Vagina (tissue), 2 donors: ENCODE measurements around the gene IFT43. TPM values are rescaled to one million over a fixed set of nuclear protein-coding genes. Genes with fewer than 3 reads are reported as not detected.

Source experiments
- DNase-seq, 2 donors: peaks; one replicate each; pipeline ENCODE4 v3.0.0-alpha.2; 2017; ENCODE audit errors: extremely low spot score in 2 of 2
- H3K27ac ChIP-seq: fragments of 200-600 bp; sonication (generic); one replicate; pipeline ENCODE4 v1.5.1; 2019
- H3K27me3 ChIP-seq: fragments of 200-600 bp; sonication (generic); one replicate; pipeline ENCODE4 v1.5.1; 2019
- H3K36me3 ChIP-seq, 2 donors: fragments of 200-600 bp; sonication (generic); one replicate each; pipeline ENCODE4 v1.5.1; 2017 to 2019
- H3K4me1 ChIP-seq: fragments of 200-600 bp; sonication (generic); one replicate; pipeline ENCODE4 v1.5.1; 2019
- H3K4me3 ChIP-seq, 2 donors: fragments of 200-600 bp; sonication (generic); 1 replicate in 1 of 2; 2 replicates in 1 of 2; pipeline ENCODE4 v1.5.1; 2016 to 2019
- H3K9me3 ChIP-seq: fragments of 200-600 bp; sonication (generic); one replicate; pipeline ENCODE4 v1.5.1; 2019
- POLR2A ChIP-seq, 2 donors: fragments of 450-650 bp; IDR thresholded peaks; one replicate each; pipeline ENCODE4 v1.6.1; 2017; ENCODE audit warnings: antibody characterized with exemption in 2 of 2, mild to moderate bottlenecking in 2 of 2, moderate library complexity in 2 of 2
- POLR2AphosphoS5 ChIP-seq, 2 donors: sonication (generic); formaldehyde crosslinking; IDR thresholded peaks; one replicate each; pipeline ENCODE4 v1.9.0; 2017; ENCODE audit warnings: antibody characterized with exemption in 2 of 2, mild to moderate bottlenecking in 2 of 2, low read depth in 1 of 2; ENCODE audit not compliant: insufficient read depth in 1 of 2
- intact Hi-C: fragments of 100-400 bp; cut with DNase I; formaldehyde crosslinking; loops from one replicate; pipeline ENCODE4 v1.15.1; 2023
- total RNA-seq: library from RNA; depleted of rRNA; stranded (reverse); fragments of >200 nt; gene quantifications from one replicate; pipeline ENCODE4 v1.2.3, GENCODE V29; 2016
- TF ChIP-seq, protein P1 (sequence below), 3 experiments: fragments of 450-650 bp in 2 of 3; fragments of 200-600 bp in 1 of 3; sonication (generic) in 1 of 3; IDR thresholded peaks; one replicate each; pipeline ENCODE4 v1.5.1; 2017 to 2019; ENCODE audit warnings: antibody characterized with exemption in 3 of 3, mild to moderate bottlenecking in 2 of 3, moderate library complexity in 2 of 3

The IFT43 gene
- total RNA-seq, 1 donor from 2014 or later, result 47.4 TPM

DNA sequence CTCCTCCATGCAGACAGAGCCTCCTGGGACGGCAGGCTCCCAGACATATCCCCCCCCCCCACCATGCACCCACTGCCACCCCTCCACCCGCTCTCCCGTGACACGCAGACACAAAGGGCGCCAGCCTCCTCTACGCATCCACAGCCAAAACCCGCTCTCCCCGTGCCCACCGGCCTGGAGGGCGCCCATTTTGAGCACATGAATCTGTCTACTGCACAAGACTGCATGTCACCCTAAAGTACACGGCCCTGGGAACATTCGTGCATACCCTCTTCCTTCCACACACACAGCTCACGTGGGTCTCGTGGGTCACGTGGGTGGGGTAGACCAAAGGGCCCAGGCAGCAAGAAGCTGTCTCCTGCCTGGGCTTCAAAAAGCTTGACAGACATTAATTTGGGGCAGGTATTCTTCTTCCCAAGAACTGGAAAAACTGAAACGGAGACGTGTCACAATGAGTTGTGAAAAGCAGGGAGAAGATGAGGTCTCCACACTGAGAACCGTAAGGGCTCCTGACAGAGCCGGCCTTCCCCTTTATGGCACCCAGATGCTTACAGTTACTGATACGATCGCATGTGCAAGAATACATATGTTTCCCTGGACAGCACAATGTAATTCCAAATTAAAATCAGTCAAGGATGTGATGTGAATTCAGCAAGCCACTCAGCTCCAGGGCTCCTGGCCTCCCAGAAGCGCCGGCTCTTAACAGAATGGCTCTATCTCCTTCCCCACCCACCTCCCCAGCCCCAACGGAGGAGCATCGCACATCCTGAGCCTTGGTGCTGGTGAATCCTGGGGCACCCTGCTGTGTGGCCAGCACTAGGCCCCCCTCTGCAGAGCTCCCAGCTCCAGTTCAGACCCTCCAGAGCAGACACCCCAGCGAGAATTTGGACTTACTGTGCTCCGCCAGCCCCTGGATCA, 5.7 kb upstream of the IFT43 start:
- peak overlapping the region; percentile 67 to 91 for H3K4me3 ChIP-seq
- intact Hi-C loops, result loop anchor here (5.0 to 10.0 kb wide), 3 partner anchors 75 to 268 kb away; no protein-coding TSS in a partner anchor
- DNase-seq, result no peak

DNA sequence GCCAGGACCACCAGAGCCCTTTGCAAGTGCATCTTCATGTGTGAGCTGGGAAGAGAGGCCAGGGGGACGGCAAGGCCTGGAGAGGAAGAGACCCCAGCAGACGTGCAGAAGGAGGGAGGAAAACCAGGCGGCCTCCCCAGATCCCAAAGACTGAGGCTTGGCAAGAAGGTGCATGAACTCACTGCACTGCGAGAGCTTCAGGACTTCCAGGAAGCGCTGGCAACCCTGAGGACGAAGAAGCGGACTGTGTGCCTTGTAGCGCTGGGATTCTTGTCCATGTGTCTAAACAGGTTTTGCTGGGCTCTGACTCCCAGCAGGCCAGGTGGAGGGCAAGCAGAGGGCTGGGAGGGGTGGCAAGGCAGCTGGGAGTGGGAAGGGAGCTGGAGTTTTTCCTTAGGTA, 4.7 kb upstream of the IFT43 start:
- Histone ChIP-seq H3K9me3 (no peaks in the 10 kb centered on the region), H3K4me1 (peaks cover 57% of the 10 kb centered on the region), H3K4me3 (peak overlapping the region; percentile 67 to 91), H3K27ac (peak overlapping the region; percentile 95), H3K36me3 (no peaks in the 10 kb centered on the region), H3K27me3 (no peaks in the 10 kb centered on the region)
- intact Hi-C loops, result loop anchor here (5.0 to 10.0 kb wide), 2 partner anchors 186 to 269 kb away; no protein-coding TSS in a partner anchor
- TF ChIP-seq POLR2A (IDR thresholded peaks at IDR 0.05) (no peak), POLR2AphosphoS5 (IDR thresholded peaks at IDR 0.05; ENCODE audit: insufficient read depth in 1 of 2, low read depth in 1 of 2) (no peak)
- TF ChIP-seq, protein P1, sequence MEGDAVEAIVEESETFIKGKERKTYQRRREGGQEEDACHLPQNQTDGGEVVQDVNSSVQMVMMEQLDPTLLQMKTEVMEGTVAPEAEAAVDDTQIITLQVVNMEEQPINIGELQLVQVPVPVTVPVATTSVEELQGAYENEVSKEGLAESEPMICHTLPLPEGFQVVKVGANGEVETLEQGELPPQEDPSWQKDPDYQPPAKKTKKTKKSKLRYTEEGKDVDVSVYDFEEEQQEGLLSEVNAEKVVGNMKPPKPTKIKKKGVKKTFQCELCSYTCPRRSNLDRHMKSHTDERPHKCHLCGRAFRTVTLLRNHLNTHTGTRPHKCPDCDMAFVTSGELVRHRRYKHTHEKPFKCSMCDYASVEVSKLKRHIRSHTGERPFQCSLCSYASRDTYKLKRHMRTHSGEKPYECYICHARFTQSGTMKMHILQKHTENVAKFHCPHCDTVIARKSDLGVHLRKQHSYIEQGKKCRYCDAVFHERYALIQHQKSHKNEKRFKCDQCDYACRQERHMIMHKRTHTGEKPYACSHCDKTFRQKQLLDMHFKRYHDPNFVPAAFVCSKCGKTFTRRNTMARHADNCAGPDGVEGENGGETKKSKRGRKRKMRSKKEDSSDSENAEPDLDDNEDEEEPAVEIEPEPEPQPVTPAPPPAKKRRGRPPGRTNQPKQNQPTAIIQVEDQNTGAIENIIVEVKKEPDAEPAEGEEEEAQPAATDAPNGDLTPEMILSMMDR (IDR thresholded peaks at IDR 0.05), result no peak
- DNase-seq, result no peak

More for the DNA sequence above, 5.7 kb upstream of the IFT43 start:
- H3K4me1 ChIP-seq, result peaks cover 57% of the 10 kb centered on the region
- no peaks in the 10 kb centered on the region for H3K9me3 ChIP-seq
- H3K27me3 ChIP-seq, result no peaks in the 10 kb centered on the region
- H3K27ac ChIP-seq, result peak overlapping the region; percentile 95
- H3K36me3 ChIP-seq, result no peaks in the 10 kb centered on the region
- TF ChIP-seq POLR2A (IDR thresholded peaks at IDR 0.05) (no peak), POLR2AphosphoS5 (IDR thresholded peaks at IDR 0.05; ENCODE audit: insufficient read depth in 1 of 2, low read depth in 1 of 2) (no peak)
- TF ChIP-seq, protein P1 (IDR thresholded peaks at IDR 0.05), result no peak

DNA sequence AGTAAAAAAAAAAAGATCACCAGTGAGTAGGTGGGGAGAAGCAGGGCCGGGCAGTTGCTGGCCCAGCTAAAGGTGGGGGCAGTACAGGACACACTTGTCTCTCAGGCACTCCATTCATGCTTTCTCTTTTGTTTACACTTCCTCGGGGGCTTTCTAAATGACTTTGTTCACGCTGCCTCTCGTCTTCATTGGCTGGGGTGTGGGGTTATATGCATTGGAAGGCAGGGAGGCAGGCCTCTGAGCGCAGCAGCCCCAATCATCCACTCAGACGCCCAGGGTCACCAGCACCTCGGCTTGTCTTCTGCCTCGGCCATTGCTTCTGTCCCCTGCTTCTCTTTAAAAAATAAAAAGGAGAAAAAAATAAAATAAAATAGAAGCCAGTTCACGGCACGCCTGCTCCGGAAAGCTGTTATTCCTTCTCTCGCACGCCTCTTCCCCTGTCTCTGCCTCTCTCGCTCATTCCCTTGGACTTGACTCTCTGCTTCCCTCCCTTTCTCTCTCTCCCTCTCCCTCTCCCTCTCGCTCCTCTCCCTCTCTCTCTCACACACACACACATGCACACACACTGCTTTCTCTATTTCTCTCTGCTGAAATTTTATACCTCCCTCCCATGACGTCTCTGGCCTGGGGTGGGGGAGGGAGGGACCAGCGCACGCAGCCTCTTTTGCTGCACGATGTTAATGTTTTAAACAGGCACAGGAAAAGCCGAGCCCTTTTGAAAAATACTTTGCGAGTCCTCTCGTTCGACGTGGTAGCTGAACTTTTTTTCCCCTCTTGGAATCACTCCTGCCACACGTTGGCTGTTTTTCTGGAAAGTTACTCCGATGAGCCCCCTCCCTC, 3.9 kb upstream of the IFT43 start, which contains the start of gene TGFB3:
TGFB3 (minus strand) TSS at position 570 of the 840 bp plus-strand sequence. CDS start 1,102 bp downstream, outside the sequence.
- Histone ChIP-seq H3K27ac (peak within 1 kb of the TSS; percentile 95), H3K4me1 (peaks cover 62% of the 10 kb centered on the region), H3K9me3 (no peaks in the 10 kb centered on the region), H3K4me3 (peak within 1 kb of the TSS; percentile 67 to 91), H3K36me3 (no peaks in the 10 kb centered on the region), H3K27me3 (no peaks in the 10 kb centered on the region)
- intact Hi-C loops, result loop anchor here (5.0 to 10.0 kb wide), 2 partner anchors 187 to 269 kb away; no protein-coding TSS in a partner anchor
- peak in 1 of 2 donors; percentile 96 for DNase-seq
- TF ChIP-seq POLR2AphosphoS5 (IDR thresholded peaks at IDR 0.05; ENCODE audit: insufficient read depth in 1 of 2, low read depth in 1 of 2), result peak; percentile 56 to 57
- TF ChIP-seq, protein P1 (IDR thresholded peaks at IDR 0.05), result no peak
- TF ChIP-seq POLR2A (IDR thresholded peaks at IDR 0.05), result peak in 1 of 2 donors; percentile 81

DNA sequence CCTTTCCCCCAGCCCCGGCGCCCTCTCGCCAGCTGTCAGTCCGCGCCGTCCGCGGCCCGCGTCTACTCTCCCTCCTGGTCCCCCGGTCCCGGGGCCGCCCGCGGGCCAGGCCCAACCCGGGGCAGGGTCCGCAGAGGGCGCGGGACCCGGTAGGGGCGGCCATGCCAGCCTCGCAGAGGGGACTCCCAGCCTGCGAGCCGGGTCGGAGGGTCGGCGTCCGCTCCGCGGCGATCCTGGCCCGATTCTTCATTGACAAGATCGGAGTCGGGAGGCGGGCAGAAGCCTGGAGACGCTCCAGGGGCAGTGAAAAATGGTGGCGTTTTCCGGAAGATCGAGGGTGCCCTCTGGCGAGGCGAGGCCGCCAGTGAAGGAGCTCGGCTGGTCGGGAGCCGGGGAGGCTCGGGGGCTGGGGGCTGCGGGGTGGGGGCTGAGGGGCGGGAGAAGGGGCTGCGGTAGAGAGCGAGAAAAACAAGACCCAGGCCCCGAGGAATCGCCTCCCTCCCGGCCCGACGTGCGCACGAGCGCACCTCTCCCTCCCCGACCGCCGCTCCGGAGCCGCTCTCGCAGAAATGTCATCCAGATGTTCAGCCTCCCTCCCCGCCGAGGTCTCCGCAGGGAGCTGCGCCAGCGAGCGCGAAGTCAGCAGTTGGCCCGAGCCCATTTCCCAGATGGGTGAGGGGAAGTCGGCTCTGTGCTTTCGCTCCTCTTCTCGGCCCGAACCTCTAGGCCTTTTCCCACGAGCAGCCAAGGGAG, 3.1 kb upstream of the IFT43 start:
- Histone ChIP-seq H3K4me1 (peaks cover 62% of the 10 kb centered on the region), H3K9me3 (no peaks in the 10 kb centered on the region), H3K36me3 (no peaks in the 10 kb centered on the region), H3K4me3 (peak overlapping the region; percentile 67 to 91), H3K27me3 (no peaks in the 10 kb centered on the region), H3K27ac (peak overlapping the region; percentile 95)
- DNase-seq, result peak in 1 of 2 donors; percentile 90
- peak in 1 of 2 donors; percentile 62 for TF ChIP-seq POLR2AphosphoS5 (IDR thresholded peaks at IDR 0.05; ENCODE audit: insufficient read depth in 1 of 2, low read depth in 1 of 2)
- TF ChIP-seq POLR2A (IDR thresholded peaks at IDR 0.05), result no peak
- TF ChIP-seq, protein P1 (IDR thresholded peaks at IDR 0.05), result peak in 1 of 3 experiments; percentile 55
- intact Hi-C loops, result loop anchor here (5.0 to 10.0 kb wide), 2 partner anchors 188 to 270 kb away; no protein-coding TSS in a partner anchor
